NAMALWA (cell line): ENCODE data around the gene GSK3A.
"Not testable (repeated sequence)": the region's sequence is repeated elsewhere in the genome, so short reads cannot be mapped to it uniquely, and the experiment has no call there.

Experiments
- DNase-seq: peaks from one replicate; pipeline ENCODE4 v3.0.0-alpha.2; 2015; ENCODE audit warnings: low spot score

The GSK3A gene

DNA sequence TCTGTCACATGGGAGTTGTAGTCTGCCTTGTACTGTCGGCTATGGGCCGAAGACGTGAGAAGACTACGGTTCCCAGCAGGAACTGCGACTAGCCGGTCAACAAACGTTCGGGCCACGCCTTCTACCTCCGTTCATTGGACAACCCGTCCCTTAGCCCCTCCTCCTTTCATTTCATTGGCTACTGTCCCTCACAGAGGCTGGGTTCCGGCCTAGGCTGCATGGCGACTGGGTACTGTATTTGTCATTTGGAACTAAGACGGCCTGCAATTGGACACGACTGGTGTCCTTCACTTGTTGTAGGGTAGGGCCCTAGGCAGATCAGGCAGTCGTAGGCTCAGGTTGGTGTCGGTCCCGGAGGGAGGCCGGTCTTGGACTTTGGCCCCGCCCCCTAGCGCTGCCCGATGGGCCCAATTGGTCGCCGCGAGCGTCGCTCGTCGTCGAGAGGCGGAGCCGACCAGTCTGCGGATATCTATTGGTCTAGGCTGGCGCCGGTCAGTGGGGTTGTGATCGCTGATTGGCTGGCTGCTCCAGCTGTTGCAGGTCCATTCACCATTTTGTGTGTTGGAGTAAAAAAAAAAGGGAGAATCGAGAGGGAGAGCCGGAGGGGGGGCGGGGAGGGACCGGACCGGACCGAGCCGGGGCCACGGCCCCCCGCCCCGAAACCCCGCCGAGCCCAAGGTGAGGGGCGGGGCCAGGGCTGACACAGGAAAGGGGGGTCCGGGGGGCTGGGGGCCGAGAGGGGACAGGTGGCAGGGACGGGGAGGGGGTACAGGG lies 26.5 kb upstream of the GSK3A start, which contains the start of gene CIC:
CIC (plus strand) TSS at position 549 of the 774 bp plus-strand sequence. CDS start 2,532 bp downstream, outside the sequence.
- DNase-seq = peak; percentile 100

DNA sequence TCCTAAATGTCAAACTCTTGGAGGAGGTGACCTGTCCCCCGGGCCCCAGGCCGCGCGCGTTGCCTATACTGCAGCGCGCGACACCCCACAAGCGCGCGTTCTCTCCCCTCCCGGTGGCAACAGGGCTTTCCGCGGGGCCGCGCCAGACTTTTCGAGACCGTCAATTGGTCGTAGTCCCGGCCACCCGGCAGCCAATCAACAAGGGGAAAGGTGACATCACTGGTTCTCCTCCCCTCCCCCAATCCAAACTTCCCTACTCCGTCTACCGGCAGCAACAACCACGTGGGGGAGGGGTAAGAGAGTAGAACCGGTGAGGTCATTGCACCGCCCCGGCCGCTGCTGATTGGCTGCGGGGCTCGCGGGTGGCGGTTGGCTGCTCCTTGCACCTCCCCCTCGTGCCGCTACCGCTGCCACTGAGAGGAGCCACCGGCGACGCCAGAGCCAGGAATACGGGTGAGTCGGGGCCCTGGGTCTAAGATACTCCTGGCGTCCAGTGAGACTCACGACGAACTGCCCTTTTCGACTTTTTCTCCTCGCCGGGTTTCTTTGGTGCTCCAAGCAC lies 25.8 kb upstream of the GSK3A start:
- peak; percentile 99 for DNase-seq

DNA sequence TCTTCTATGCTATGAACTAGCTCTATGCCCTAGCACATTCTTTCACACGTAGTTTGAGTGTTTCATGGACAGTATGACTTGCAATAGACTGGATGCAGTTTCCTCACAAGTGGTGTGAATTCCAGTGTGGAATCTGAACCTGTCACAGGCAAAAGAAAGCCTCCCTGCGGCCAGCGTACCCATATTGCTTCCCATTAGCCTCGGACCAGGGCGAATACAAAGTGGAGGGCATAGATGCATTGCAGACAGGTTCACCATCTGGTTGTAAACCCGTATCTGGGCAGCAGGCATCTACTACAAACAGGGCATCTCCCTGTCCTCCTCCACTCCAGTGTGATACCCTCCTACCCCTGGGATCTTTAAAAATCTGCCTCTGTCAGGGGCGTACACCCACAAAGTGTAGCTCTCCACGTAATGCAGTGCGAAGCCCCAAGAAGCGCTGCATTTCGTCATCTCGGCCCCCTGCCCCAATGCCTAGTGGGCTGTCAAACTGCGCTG lies 25.3 kb upstream of the GSK3A start:
- DNase-seq = no peak

DNA sequence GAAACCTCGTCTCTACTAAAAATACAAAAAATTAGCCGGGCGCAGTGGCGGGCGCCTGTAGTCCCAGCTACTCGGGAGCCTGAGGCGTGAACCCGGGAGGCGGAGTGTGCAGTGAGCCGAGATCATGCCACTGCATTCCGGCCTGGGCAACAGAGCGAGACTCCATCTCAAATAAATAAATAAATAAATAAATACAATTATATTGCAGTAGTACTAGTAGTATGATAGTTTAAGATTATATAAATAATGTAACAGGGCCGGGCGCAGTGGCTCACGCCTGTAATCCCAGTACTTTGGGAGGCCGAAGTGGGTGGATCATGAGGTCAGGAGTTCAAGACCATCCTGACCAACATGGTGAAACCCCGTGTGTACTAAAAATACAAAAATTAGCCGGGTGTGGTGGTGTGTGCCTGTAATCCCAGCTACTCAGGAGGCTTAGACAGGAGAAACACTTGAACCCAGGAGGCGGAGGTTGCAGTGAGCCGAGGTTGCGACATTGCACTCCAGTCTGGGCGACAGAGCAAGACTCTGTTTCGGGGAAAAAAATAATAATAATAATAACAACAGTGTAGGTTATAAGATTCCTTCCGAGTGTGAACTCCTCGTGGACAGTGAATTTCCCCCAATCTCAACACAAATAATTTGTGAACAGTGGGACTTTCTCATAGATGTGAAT lies 24.7 kb upstream of the GSK3A start:
- DNase-seq = not testable (repeated sequence)

DNA sequence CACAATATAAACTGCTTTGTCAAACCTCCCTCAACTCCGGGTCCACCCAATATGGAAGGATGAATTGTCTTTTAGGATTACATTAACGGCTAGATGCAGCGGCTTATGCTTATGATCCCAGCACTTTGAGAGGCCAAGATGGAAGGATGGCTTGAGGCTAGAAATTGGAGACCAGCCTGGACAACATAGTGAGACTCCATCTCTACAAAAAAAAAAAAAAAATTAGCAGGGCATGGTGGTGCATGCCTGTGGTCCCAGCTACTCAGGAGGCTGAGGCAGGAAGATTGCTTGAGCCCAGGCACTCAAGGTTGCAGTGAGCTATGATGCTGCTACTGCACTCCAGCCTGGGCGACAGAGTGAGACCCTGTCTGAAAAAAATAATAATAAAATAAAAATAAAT lies 23.7 kb upstream of the GSK3A start:
- not testable (repeated sequence) for DNase-seq

DNA sequence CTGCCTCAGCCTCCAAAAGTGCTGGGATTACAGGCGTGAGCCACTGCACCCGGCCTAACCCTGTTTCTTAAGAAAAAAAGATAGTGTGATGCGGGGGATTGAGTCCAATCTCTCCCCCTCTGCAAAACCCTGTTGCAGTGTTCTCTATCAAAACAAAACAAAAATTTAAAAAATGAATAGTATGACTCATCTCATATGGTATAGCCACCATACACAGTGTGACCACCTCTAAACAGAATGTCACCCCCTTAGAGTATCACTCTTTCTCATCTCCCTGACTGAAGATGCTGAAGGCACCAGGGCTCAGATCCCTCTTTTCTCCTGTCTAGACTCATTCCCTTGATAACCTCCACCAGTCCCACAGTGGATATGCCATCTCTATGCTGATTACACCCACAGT lies 19.4 kb upstream of the GSK3A start:
- no peak for DNase-seq

DNA sequence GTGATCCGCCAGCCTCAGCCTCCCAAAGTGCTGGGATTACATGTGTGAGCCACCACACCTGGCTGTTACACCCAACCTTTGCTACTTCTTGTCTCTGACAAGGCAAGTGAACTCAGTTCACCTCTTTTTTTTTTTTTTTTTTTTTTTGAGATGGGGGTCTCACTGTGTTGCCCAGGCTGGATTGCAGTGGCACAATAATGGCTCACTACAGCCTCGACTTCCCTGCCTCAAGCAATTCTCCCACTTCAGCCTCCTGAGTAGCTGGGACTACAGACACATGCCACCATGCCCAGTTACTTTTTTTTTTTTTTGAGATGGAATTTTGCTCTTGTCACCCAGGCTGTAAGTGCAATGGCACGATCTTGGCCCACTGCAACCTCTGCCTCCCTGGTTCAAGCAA lies 15.4 kb upstream of the GSK3A start:
- DNase-seq = not testable (repeated sequence)

DNA sequence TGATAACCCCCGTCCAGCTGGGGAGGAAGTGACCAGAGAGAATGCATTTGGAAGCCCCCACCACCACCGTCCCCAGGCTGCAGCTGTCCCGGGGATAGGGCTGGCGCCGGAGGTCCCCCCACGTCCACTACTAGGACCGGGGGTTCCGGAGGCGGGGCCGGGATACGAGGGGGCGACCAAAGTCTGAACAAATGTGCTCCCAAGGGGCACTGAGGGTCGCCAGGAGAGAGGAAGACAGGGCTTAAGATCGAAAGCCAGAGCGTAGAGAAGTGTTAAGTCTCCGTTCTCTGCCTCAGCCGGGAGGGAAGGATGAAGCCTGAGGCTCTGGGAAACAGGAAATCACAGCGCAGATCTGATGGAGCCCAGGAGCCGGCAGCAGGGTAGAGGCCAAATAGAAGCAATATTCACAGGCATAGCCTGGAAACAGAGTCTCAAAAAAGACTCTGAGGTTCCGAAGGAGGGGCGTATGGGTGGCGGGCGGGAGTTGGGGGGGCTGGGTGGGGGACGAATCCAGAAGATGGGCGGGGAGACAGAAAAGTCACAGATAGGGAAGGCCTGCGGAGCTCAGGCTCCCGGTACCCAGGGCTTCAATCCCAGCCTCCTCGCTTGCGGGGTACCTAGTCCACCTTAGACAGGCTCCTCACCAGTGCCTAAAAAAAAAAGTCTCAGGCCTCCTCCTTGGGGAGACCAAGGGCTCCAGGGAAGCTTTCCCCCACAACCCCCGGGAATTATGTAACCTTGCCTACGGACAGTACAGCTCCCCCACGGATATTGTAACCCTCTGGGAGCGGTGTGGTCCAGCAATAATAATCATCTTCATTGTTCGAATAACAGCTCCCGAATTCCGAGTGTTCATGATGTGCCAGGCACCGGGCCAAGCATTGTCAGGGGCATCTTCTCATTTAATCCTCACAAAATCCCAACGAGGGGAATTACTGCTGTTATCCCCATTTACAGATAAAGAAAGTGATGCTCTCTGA lies 13.7 kb upstream of the GSK3A start:
- DNase-seq = no peak

DNA sequence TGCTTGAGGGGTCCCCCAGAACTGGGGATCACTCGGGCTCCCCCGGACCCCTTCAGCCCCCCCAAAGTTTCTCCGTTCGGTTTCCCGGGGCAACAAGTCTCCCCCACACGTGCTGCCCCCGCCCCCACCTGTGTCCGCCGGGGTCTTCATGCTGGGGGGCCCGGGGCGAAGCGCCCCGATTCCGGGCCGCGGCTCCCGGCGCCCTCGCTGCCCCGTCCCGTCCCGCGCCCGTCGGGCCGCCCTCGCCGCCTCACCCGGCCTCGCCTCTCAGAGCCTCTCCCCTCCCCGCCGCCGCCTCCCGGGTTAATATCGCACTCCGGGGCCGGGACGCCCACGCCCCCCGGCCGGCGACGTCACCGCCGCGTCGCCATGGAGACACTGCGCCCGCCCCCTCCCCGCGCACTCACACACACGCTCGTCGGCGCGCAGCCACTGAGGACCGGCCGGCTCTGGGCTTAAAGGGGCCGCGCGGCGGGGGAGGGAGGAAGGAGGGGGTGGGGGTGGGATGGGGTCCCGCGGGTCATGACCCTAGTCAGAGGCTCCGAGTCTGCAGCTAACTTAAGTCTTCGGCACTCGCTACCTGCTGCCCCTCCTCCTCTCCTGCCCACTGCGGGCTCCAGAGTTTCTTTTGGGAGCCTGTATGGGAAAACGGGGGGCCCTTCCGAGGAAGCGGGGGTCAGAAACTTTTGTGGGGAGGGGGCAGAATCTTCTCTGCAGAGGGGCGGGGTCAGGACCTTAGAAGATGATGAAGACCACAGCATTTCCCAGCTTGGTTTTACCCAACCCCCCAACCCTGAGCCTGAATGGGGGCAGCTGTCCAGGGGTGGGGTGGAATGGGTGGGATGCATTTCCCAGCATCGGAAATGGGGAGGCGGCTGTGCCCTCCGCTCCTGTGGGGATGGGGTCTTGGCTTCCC lies 12.7 kb upstream of the GSK3A start, which contains the start of gene ERF:
ERF (minus strand) TSS at position 279 of the 916 bp plus-strand sequence; CDS start at position 150, 129 bp downstream.
- DNase-seq = peak; percentile 92

DNA sequence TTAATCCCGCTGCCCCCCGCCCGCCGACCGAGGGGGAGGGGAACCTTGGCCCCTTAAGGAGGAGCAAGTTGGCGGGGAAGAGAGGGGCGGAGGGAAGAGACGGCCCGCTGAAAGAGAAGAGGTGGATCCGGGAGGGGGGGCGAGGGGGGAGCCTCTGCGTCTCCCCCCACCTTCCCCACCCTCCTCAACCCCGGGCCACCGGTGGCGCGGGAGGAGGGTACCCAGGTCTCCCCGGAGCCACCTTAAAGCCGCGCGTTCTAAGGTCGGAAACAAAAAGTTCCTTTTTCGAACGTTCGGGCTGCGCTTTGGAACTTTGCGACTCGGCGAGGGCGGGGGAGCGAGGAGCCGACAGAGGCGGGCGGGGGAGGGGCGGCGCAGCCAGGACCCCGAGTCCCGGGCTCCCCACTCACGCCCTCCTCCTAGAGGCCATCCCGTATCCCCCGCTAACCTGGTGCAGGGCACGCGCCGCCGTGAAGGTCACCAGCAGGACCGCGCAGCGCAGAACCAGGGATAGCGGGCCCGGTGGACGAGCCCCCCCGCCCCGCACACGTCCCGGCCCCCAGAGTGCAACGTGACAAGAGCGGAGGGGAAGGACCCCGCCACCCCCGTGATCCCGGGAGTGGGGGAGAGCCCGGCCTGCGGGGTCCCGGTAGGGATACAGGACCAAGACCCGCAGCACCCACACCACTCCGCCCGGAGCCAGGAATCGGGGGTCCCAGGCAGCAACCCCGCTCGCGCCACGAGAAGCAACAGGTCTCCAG lies 11.9 kb upstream of the GSK3A start:
- peak; percentile 82 for DNase-seq

DNA sequence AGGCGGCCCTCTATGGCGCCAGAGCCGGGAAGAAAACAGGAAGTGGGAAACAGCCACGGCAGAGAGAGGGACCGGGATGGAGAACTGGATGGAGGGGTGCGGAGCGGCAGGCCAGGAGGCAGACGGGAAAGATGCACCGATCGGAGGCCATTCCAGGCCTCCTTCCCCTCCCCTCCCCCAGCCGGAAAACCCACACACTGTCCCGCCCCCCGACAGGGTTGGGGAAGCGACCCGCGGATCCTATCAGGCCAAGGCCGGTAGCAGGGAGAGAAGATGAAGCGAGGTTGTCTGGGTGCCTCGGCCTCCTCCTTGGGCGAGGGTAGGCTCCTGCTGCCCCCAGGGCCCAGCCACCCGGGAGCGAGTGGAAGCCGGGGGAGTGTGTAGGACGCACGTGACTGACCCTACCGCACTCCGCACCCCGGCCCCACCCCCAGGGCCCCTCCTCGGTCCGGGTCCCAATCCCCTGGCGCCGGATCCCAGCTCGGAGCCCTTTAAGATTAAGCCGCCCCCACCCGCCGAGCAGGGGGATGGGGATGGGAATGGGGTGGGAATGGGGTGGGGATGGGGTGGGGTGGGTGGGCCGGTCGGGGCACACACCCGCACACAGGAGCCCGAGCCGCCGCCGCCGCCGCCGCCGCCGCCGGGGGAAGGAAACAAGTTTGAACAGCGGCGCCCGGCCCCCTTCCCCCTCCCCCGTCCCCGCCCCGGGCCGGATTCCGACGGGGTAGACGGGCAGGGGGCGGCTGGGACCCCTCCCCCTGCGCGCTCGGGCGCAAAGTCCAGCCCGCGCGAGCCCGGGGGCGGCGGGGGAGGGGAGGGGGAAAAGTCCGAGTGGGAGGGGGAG lies 11.1 kb upstream of the GSK3A start:
- DNase-seq = peak; percentile 60

DNA sequence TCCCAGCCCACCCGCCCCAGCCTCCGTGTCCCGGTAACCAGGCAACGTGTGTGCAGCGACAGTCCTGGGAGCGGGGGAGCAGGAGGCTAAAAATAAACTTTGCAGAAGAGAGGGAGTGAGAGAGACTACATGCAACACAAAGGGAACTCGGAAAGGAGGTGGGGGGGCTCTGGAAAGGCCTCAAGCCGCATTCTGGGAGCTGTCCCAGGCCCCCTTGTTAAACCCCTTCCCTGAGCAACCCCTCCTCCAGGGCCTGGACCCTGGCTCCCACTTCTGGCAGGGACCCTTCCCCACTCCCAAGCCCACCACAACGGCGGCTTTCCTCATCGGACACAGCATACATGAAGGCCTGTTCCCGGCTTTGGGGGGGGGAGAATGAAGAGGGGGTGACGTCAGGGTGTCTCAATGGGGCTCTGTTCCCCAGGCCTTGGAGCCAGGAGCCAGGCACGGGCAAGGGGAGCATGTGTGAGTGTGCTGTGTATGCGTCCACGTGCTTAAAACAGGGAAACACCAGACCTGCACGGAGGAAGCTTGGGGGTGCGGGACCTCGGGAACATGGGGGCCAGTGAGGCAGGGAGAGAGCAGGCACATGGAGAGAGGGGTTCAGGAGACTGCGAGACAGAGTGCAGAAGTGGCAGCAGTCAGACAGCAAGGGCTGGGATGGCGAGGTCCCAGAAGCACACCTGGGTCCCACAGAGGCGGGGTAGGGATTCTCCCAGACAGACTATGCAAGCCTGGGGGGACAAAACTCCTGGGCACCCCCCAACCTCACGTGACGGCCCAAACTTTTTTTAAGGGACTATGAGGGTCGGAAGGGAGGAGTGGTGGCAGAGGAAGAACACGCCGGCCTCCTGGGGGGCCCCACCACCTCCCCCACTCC lies 10.2 kb upstream of the GSK3A start:
- no peak for DNase-seq

DNA sequence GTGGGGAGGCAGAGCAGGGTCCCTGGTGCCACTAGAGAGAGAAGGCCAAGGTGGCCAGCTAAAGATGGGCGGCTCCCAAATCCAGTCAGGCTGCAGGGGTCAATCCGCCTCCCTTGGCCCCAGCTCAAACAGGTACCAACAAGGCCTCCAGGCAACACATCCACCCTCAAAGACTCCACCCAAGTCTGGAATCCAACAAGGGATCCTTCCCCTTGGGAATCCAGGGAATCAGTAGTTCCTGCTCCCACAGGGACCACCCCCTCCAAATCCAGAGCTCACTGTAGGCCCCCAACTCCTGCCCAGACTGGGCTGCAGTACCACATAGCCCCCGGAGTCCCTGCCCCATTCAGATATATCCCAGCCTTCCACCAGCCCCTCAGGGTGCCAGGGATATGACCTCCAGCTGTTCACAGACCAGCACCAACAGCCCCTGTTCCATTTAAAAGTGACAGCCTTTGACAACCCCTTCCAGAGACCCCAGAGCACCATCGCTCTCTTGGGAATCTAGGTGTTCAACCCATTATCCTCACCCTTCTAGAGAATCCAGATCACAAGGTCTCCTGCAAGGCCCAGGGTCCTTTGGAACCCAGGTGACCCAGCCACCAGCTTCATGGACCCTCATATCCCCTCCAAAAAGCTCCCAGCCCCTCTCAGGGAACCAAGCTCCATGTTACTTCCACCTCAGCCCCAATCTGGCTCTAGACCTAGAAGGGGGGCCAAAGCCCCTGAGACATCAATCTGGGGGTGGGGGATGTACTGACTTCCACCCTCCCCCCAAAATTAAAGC lies 9.4 kb upstream of the GSK3A start:
- no peak for DNase-seq

DNA sequence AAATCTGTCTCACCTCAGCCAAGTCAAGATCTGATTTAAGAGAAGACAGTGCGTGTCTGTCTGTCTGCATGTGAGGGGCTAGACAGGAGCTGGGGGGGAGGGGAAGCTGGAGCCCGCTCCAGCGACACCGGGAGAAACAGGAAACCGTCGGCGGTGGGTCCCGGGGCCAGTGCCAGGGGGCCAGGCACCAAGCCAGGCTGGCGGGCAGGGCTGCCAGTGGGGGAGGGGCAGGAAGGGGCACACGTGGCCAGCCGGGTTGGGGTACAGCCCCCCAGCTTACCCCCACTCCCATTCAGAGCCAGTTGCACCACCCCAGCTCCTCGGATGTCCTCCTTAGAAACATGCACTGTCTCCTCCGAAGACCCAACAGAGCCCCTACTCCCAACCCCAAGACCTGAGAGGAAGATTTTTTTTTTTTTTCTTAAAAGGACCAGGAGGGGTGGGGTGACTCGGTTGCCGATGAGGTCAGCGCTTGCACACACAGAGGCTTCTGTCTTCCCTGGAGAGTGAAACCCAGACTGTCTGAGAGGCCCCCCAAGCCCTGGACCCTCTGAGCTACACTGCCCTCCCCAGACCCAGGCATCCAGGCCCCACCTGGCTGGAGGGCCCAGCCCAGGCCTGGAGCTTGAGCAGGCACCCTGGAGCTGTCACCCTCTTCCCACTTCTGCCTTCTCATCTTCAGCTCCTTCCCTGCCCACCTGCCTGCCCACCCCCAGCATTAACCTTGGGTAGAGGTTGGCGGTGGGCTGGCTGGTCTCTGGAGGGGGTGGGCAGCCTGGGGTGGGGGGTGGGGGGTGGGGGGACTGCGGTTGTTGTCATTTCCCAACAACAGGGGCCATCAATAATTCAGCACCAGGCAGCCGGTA lies 8.5 kb upstream of the GSK3A start:
- no peak for DNase-seq

DNA sequence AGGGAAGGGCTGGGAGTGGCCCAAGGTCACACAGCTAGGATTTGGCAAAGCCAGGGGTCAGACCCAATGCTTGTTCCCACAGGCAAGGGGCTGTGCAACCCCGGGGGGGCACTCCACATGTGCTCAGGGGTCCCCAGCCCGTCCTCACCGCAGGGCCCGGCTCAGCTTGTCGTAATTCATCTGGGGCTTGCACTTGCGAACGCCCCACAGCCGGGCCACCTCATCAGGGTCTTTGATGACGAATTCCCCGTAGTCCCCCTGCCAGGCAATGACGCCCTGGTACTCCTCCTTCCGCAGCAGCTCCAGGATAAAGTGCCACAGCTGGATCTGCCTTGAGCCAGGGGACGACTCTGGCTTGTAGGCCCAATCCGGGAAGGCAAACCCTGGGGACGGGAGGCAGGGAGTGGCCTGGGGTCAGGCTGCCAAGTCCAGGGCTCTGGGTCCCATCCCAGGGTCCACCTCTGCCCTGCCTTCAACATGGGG lies 7.8 kb upstream of the GSK3A start:
- DNase-seq = no peak

DNA sequence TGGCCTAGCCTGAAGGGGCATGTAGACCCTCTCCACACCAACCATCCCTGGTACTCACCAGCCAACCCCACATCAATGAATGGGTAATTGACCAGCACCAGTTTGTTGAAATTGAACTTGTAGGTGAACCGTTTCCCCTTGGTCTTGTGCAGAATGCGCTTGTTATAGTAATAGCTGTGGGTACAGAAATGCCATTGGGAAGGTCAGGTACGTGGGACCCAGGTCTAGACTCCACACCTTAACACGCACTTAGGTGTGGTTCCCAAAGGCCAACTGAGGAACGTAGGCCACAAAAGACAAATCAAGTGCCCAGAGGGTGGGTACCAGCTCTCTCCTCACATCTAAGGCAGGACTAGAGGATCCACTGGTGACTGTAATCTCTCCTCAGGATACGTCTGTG lies 7.4 kb upstream of the GSK3A start:
- no peak for DNase-seq
